HepG2 (cell line): Measurements from ENCODE around the gene OR6X1. TPM values are rescaled to one million over a fixed set of nuclear protein-coding genes. Genes with fewer than 3 reads are reported as not detected.

Source experiments
- TCF7 ChIP-seq: sonication (generic); IDR thresholded peaks from 2 replicates; pipeline ENCODE4 v1.6.1; 2016; ENCODE audit warnings: antibody characterized with exemption, low read depth
- polyA plus RNA-seq, 8 experiments: library from polyadenylated mRNA; depleted of rRNA in 3 of 8; stranded (reverse) in 7 of 8; unstranded in 1 of 8; fragments of >200 nt; fragmentation: Illumina TruSeq in 4 of 8; extraction: Trizol in 4 of 8; gene quantifications; 2 replicates each; pipeline versions ENCODE4 v1.2.1 to v1.2.3, GENCODE V29; 2011 to 2016; ENCODE audit warnings: low read depth in 4 of 8, missing spikeins in 1 of 8, mixed read lengths in 1 of 8; ENCODE audit not compliant: insufficient read depth in 1 of 8
- small RNA-seq, 3 experiments: library from RNA; depleted of rRNA; stranded (forward); fragments of <200 nt; gene quantifications; one replicate each; pipeline ENCODE3, GENCODE V24; 2012; ENCODE audit warnings: low read depth in 2 of 3, low replicate concordance in 1 of 3; ENCODE audit not compliant: insufficient read length in 3 of 3, insufficient read depth in 2 of 3
- total RNA-seq, 5 experiments: library from RNA; depleted of rRNA; stranded (reverse); fragments of >200 nt; fragmentation: Illumina TruSeq; extraction: Trizol; gene quantifications; 2 replicates each; pipeline ENCODE4 v1.2.3, GENCODE V29; 2016; ENCODE audit warnings: low read depth in 1 of 5

Gene OR6X1
- total and polyA plus RNA-seq, 2 of the 13 experiments (the other 11 are each of a cell fraction or from before 2014, with no cell fraction given): not detected

GRCh38 chr11:123704341-123704740 lies 50.0 kb downstream of the OR6X1 start (continued):
- TF ChIP-seq TCF7: no peak

Small RNA genes within 50 kb of the gene (small RNA-seq; reads per million reads assigned to genes)
- 0 reads per million in 3 experiments for gene RNU1-21P

Other genes with a start within 250 kb of the OR6X1 start
- 0.07 TPM in 1 of 2 replicates, not detected in the other for gene SCN3B, start 99.9 kb downstream of the OR6X1 start, total RNA-seq (2016; rRNA removed; fragmentation: Illumina TruSeq; extraction: Trizol)
- 0.05 and 0.11 TPM in 2 replicates for gene SCN3B, start 99.9 kb downstream of the OR6X1 start, polyA plus RNA-seq (2011; rRNA removed)
- 7.0 and 7.7 TPM in 2 replicates for gene ZNF202, start 12.9 kb downstream of the OR6X1 start, total RNA-seq (2016; rRNA removed; fragmentation: Illumina TruSeq; extraction: Trizol)
- 7.9 and 8.9 TPM in 2 replicates for gene ZNF202, start 12.9 kb downstream of the OR6X1 start, polyA plus RNA-seq (2011; rRNA removed)
- gene OR6M1, start 51.8 kb upstream of the OR6X1 start, total RNA-seq (2016; rRNA removed; fragmentation: Illumina TruSeq; extraction: Trizol): not detected in 2 replicates
- gene OR6M1, start 51.8 kb upstream of the OR6X1 start, polyA plus RNA-seq (2011; rRNA removed): not detected in 2 replicates
- gene TMEM225, start 131.2 kb upstream of the OR6X1 start, total RNA-seq (2016; rRNA removed; fragmentation: Illumina TruSeq; extraction: Trizol): not detected in 2 replicates
- gene TMEM225, start 131.2 kb upstream of the OR6X1 start, polyA plus RNA-seq (2011; rRNA removed): not detected in 2 replicates
- gene OR8D4, start 147.6 kb upstream of the OR6X1 start, total RNA-seq (2016; rRNA removed; fragmentation: Illumina TruSeq; extraction: Trizol): not detected in 2 replicates
- gene OR8D4, start 147.6 kb upstream of the OR6X1 start, polyA plus RNA-seq (2011; rRNA removed): not detected in 2 replicates
- not detected in 2 replicates for gene OR4D5, start 185.1 kb upstream of the OR6X1 start, total RNA-seq (2016; rRNA removed; fragmentation: Illumina TruSeq; extraction: Trizol)
- not detected in 2 replicates for gene OR4D5, start 185.1 kb upstream of the OR6X1 start, polyA plus RNA-seq (2011; rRNA removed)
- not detected in 2 replicates for gene OR6T1, start 189.3 kb upstream of the OR6X1 start, total RNA-seq (2016; rRNA removed; fragmentation: Illumina TruSeq; extraction: Trizol)
- gene OR6T1, start 189.3 kb upstream of the OR6X1 start, polyA plus RNA-seq (2011; rRNA removed): not detected in 2 replicates
- not detected in 2 replicates for gene OR10S1, start 223.3 kb upstream of the OR6X1 start, total RNA-seq (2016; rRNA removed; fragmentation: Illumina TruSeq; extraction: Trizol)
- gene OR10S1, start 223.3 kb upstream of the OR6X1 start, polyA plus RNA-seq (2011; rRNA removed): not detected in 2 replicates
- gene OR10G6, start 240.6 kb upstream of the OR6X1 start, total RNA-seq (2016; rRNA removed; fragmentation: Illumina TruSeq; extraction: Trizol): not detected in 2 replicates
- gene OR10G6, start 240.6 kb upstream of the OR6X1 start, polyA plus RNA-seq (2011; rRNA removed): not detected in 2 replicates